ENCODE results near the gene ITIH3.

DNA sequence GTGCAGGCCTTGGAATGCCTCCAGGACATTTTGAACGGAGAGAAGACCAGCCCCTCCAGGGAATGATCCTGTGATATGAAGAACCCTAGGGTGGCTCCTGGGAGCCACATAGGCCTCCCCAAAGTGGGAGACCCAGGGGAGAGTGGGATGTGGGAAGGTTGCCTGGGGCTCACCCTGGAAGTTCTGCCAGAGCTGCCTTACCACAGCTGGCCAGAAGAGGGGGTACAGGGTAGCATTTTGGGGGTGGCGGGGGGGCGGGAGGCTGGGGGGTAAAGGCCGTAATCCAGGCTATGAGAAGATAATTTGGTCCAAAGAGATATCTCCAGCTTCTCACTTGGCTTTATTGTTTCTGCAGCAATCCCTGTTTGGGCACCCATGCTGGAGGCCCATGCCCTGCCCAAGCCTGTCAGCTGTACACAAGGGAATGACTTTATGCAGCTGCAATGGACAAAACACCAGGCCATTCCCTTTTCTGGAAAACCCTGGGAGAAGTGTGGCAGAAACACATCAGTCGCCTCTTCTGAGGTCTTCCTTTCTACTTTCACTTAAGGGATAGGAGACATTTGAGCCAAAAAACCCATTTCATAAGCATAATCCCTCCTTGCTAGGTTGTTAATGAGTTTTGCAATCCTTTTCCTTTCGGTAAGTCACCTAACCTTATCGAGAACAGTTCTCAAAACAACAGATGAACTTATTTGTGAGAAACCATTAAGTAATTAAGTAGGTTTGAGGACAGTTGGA lies 51.3 kb downstream of the ITIH3 start:
- TF ChIP-seq, protein P1, sequence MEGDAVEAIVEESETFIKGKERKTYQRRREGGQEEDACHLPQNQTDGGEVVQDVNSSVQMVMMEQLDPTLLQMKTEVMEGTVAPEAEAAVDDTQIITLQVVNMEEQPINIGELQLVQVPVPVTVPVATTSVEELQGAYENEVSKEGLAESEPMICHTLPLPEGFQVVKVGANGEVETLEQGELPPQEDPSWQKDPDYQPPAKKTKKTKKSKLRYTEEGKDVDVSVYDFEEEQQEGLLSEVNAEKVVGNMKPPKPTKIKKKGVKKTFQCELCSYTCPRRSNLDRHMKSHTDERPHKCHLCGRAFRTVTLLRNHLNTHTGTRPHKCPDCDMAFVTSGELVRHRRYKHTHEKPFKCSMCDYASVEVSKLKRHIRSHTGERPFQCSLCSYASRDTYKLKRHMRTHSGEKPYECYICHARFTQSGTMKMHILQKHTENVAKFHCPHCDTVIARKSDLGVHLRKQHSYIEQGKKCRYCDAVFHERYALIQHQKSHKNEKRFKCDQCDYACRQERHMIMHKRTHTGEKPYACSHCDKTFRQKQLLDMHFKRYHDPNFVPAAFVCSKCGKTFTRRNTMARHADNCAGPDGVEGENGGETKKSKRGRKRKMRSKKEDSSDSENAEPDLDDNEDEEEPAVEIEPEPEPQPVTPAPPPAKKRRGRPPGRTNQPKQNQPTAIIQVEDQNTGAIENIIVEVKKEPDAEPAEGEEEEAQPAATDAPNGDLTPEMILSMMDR (conservative IDR thresholded peaks at IDR 0.05; ENCODE audit: low read depth, low read length) = peak; percentile 49
- TF ChIP-seq EZH2 (IDR thresholded peaks at IDR 0.05; ENCODE audit: borderline replicate concordance, low read depth, low read length, poor library complexity, severe bottlenecking) = no peak

Data from A673 (cell line).